ENCODE data around the gene MYO9B.
"Not testable (repeated sequence)": the region's sequence is repeated elsewhere in the genome, so short reads cannot be mapped to it uniquely, and the experiment has no call there.

MYO9B gene

DNA sequence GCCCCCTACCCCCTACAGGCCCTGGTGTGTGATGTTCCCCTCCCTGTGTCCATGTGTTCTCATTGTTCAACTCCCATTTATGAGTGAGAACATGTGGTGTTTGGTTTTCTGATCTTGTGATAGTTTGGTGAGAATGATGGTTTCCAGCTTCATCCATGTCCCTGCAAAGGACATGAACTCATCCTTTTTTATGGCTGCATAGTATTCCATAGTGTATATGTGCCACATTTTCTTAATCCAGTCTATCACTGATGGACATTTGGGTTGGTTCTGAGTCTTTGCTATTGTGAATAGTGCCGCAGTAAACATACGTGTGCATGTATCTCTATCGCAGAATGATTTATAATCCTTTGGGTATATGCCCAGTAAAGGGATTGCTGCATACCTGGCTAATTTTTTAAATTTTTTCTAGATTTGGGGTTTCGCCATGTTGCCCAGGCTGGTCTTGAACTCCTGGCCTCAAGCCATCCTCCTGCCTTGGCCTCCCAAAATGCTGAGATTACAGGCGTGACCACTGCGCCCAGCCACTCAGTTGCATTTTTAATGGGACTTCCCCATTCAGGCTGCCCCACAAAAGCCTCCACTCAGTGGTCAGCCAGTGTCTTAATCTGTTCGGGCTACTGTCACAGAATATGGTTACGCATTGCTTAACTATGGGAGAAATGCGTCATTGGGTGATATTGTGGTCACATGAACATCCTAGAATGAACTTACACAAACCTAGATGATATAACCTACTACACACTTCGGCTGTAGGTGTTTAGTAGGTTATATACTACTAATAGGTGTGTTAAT is 62.7 kb downstream of the MYO9B start:
- DNase-seq (ENCODE audit: low read depth, low spot score); H3K27ac ChIP-seq: not testable (repeated sequence)

DNA sequence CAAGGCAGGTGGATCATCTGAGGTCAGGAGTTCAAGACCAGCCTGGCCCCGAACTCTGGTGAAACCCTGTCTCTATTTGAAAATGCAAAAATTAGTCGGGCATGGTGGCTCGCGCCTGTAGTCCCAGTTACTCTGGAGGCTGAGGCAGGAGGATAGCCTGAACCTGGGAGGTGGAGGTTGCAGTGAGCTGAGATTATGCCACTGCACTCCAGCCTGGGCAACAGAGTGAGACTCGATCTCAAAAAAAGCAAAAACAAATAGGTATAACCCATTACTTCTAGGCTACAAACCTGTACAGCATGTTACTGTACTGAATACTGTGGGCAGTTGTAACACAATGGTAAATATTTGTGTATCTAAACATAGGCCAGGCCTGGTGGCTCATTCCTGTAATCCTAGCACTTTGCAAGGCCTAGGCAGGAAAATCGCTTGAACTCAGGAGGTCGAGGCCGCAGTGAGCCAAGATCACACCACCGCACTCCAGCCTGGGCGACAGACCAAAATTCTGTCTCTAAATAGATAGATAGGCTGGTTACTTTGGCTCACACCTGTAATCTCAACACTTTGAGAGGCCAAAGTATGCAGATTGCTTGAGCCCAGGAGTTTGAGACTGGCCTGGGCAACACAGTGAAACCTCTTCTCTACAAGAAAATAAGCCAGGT is 63.5 kb downstream of the MYO9B start:
- DNase-seq (ENCODE audit: low read depth, low spot score), result no peak
- H3K27ac ChIP-seq, result no peak overlapping the region

GRCh38 chr19:17144771-17145170 is 69.2 kb downstream of the MYO9B start:
- not testable (repeated sequence) for H3K27ac ChIP-seq; DNase-seq (ENCODE audit: low read depth, low spot score)

GRCh38 chr19:17145546-17146497 is 70.2 kb downstream of the MYO9B start:
- H3K27ac ChIP-seq, result no peak overlapping the region
- DNase-seq (ENCODE audit: low read depth, low spot score), result no peak

DNA sequence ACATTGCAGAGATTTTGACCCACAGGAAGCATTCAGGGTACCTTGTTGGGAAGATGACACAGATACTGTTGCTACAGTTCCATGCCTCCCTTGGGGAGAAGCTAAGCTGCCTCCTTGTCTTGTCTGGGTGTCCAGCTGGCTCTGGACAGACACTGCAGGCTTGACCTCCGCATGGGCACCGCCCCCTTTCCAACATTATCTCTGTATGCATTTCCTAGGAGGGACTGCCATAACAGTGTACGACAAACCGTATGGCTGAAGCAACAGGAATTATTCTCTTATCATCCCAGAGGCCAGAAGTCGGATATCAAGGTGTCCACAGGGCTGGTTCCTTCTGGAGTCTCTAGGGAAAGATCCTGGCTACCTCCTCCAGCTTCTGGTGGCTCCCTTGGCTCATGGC is 72.6 kb downstream of the MYO9B start:
- DNase-seq (ENCODE audit: low read depth, low spot score), result no peak
- H3K27ac ChIP-seq, result no peak overlapping the region

GRCh38 chr19:17149393-17150135 is 74.0 kb downstream of the MYO9B start:
- no peak overlapping the region for H3K27ac ChIP-seq
- no peak for DNase-seq (ENCODE audit: low read depth, low spot score)

DNA sequence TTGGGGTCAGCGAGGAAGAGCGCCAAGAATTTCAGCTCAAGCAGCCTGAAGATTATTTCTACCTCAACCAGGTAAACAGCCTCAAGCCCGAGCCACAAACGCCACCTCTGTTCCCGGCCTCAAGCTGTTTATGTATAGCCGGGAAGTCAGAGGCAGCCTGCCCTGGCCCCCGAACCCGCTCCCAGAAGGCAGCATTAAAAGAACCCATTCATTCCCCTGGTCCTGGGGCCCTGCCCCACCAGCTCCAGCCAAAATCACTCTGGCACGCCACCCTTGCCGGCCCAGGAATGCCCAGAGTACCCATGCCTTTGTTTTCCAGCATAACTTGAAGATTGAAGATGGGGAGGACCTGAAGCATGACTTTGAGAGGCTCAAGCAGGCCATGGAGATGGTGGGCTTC is 78.4 kb downstream of the MYO9B start:
- no peak for DNase-seq (ENCODE audit: low read depth, low spot score)
- no peak overlapping the region for H3K27ac ChIP-seq

- no peak overlapping the region for H3K27ac ChIP-seq
- no peak for DNase-seq (ENCODE audit: low read depth, low spot score)
Observed at GRCh38 chr19:17155251-17155650, 79.7 kb downstream of the MYO9B start.

GRCh38 chr19:17156296-17156946 is 80.8 kb downstream of the MYO9B start:
- DNase-seq (ENCODE audit: low read depth, low spot score), result no peak
- no peak overlapping the region for H3K27ac ChIP-seq

DNA sequence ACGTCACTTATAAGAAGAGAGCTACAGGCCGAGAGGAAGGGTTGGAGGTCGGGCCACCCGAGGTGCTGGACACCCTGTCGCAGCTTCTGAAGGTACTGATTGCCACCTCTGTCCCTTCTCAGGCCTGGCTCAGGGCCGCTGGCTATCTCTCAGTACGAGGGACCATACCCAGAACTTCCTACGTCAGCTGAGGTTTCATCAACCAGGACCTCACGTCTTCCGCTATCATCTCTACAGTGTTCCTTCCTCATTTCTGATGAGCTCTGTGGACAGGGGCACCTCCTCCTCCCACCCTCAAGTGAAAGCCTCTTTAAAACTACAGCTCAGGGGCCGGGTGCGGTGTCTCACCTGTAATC is 81.3 kb downstream of the MYO9B start:
- no peak overlapping the region for H3K27ac ChIP-seq
- no peak for DNase-seq (ENCODE audit: low read depth, low spot score)

- no peak overlapping the region for H3K27ac ChIP-seq
Observed at GRCh38 chr19:17158584-17158983, 83.0 kb downstream of the MYO9B start.

DNA sequence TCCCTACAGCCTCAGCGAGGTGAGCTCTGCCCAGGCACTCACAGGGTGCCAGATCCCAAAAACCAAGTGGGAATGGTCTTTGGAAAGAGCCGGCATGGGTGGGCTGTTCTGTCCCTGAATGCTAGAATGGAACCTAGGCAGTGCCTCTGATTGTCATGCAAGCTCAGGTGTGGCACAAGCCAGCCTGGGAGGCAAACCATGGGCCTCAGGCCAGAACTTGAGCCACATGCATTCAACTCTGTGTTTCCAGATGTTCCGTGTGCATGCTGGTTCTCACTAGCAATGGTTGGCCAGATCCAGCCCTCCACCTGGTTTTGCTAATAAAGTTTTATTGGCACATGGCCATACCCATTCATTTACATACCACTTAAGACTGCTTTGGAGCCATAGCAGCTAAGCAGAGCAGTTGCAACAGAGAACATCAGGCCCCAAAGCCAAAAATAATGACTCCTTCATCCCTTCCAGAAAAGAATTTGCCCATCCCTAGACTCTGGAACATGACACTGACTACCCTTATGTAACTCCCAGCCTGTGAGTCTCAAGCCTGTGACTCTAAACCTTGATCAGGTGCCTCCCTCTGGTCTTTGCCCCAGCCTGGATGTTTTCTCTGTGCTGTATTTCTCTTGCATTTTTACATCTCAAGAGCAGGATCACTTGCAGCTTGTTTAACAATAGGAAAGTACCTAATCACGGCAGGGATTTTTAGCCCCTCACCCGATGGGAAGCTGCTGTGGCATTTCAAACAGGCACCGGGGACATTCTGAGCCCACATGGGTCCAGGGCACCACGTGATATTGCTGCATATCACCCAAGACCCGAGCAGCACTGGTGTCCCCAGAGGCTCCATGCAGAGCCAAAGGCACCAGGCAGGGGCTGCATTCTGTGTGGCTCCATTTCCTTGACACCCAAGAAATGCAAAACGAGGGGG is 84.2 kb downstream of the MYO9B start:
- DNase-seq (ENCODE audit: low read depth, low spot score), result no peak
- H3K27ac ChIP-seq, result no peak overlapping the region

More at GRCh38 chr19:17158584-17158983, 83.0 kb downstream of the MYO9B start:
- DNase-seq (ENCODE audit: low read depth, low spot score), result no peak

GRCh38 chr19:17160908-17161307 is 85.3 kb downstream of the MYO9B start:
- no peak for DNase-seq (ENCODE audit: low read depth, low spot score)

GRCh38 chr19:17162131-17162530 is 86.6 kb downstream of the MYO9B start:
- H3K27ac ChIP-seq; DNase-seq (ENCODE audit: low read depth, low spot score): not testable (repeated sequence)

More at GRCh38 chr19:17160908-17161307, 85.3 kb downstream of the MYO9B start:
- H3K27ac ChIP-seq, result no peak overlapping the region

- no peak overlapping the region for H3K27ac ChIP-seq
- no peak for DNase-seq (ENCODE audit: low read depth, low spot score)
Observed at GRCh38 chr19:17162580-17162979, 87.0 kb downstream of the MYO9B start.

DNA sequence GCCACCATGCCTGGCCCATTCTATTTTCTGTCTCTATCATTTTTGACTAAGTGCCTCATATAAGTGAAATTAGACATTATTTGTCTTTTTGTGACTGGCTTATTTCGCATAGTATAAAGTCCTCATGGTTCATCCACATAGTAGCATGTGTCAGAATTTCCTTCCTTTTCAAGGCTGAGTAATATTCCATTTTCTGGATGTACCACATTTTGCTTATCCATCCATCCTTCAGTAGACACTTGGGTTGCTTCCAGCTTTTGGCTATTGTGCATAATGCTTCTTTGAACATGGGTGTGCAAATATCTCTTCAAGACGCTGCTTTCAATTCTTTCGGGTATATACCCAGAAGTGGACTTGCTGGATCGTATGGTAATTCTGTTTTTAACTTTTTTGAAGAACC is 88.1 kb downstream of the MYO9B start:
- no peak for DNase-seq (ENCODE audit: low read depth, low spot score)
- H3K27ac ChIP-seq, result no peak overlapping the region

GRCh38 chr19:17164639-17165038 is 89.1 kb downstream of the MYO9B start:
- no peak for DNase-seq (ENCODE audit: low read depth, low spot score)
- no peak overlapping the region for H3K27ac ChIP-seq

GRCh38 chr19:17165715-17166114 is 90.1 kb downstream of the MYO9B start:
- no peak for DNase-seq (ENCODE audit: low read depth, low spot score)
- H3K27ac ChIP-seq, result no peak overlapping the region
